ENCODE results near the gene YWHAG. TPM values are rescaled to one million over a fixed set of nuclear protein-coding genes. Genes with fewer than 3 reads are reported as not detected.
"Not testable (repeated sequence)": the region's sequence is repeated elsewhere in the genome, so short reads cannot be mapped to it uniquely, and the experiment has no call there.

Gene YWHAG
- total RNA-seq, 2 experiments from 2014 or later, result 77.9 to 79.3 TPM

DNA sequence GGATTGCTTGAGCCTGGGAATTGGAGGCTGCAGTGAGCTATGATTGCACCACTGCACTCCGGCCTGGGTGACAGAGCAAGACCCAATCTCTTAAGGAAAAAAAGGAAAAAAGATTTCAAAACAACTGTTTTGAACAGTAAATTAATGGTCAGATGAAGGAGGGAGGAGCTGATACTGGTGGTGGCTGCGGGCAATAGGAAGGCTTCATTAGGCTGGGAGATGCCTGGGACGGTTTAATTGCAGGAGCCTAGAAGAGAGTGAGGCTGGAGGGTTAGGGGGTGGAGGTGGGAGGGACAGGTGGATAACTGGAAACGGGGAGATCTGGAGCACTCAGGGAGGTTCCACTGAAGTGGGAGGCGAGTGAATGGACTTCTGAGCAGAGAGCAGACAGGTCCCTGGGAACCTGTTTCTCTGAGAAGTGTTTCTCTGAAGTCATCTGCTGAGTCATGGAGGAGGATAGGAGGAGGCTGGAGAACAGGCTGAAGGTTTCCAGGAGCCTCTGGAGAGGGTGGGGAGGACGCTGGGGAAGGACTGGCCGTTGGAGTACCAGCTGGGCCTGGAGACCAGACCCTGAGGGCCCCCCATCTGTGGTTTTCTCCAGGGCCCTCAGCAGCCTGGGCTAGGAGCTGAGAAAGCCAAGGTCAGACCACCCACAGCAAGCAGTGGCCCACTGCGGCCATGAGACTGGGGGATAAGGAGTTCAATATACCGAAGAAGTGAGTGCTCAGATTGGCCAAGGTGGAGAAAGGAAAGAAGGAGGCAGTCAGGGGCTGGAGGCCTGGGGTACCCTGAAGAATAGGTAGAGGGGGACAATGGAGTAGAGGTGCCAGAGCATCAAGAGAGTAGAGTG is 14.4 kb upstream of the YWHAG start:
- H3K4me1 Mint-ChIP-seq (ENCODE audit: low read depth), result peaks cover 2% of the 10 kb centered on the region

DNA sequence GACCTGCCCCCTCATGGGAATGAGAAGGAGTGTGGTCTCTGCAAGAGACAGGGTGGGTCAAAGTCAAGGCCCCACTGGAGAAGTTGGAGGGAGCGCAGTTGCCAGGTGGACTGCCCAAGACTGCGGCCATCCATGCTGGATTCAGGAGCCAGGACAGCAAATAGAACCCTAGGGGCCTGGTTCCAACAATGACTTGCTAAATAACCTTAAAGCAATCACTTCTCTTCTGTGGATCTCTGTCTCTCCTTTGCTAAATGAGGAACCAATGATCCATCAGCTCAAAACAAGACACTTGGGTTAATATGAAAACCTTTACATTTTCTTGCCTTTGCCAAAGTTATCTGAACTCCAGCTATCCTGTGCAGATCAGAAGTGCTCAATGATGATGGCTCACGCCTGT is 12.6 kb upstream of the YWHAG start:
- DNase-seq (no peak), ATAC-seq (no peak)
- ChIA-PET CTCF (no interaction called here), POLR2A (no interaction called here)
- Mint-ChIP-seq H3K9me3 (ENCODE audit: insufficient read depth) (no peaks in the 10 kb centered on the region), H3K36me3 (ENCODE audit: low read depth) (no peaks in the 10 kb centered on the region), H3K27ac (no peak overlapping the region), H3K4me1 (ENCODE audit: low read depth) (no peaks in the 10 kb centered on the region), H3K27me3 (ENCODE audit: low read depth) (peaks cover 16% of the 10 kb centered on the region), H3K4me3 (no peak overlapping the region)

More for the DNA sequence above, 14.4 kb upstream of the YWHAG start:
- no peak overlapping the region for H3K4me3 Mint-ChIP-seq
- ChIA-PET CTCF (no interaction called here), POLR2A (interaction anchor here (1.3 kb wide), 1 partner anchor 14 kb away, joined by 3 read pairs; the partner anchor contains the start of gene YWHAG)
- no peak for DNase-seq
- peaks cover 17% of the 10 kb centered on the region for H3K27me3 Mint-ChIP-seq (ENCODE audit: low read depth)
- ATAC-seq, result no peak
- H3K27ac Mint-ChIP-seq, result no peak overlapping the region
- H3K36me3 Mint-ChIP-seq (ENCODE audit: low read depth), result no peaks in the 10 kb centered on the region
- H3K9me3 Mint-ChIP-seq (ENCODE audit: insufficient read depth), result no peaks in the 10 kb centered on the region

DNA sequence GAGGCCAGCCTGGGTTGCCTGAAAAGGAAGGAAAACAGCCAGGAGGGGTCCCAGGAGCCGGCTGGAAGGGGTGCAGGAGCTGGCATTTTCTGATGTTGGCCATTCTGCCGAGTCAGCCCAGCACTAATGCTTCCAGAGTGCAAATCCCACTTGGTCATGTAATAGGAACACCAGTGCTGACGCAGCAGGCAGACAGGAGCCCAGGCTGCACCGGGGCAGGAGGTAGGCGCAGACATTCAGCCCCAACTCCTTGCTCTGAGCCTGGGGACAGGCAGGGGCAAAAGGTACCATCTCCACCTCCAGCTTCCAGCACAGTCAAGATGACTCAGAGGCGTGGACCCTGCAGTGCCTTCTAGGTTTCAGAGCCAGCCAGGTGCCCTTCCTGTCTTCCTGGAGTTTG is 10.2 kb upstream of the YWHAG start:
- H3K27me3 Mint-ChIP-seq (ENCODE audit: low read depth), result peaks cover 13% of the 10 kb centered on the region
- peaks cover 12% of the 10 kb centered on the region for H3K4me1 Mint-ChIP-seq (ENCODE audit: low read depth)
- H3K9me3 Mint-ChIP-seq (ENCODE audit: insufficient read depth), result no peaks in the 10 kb centered on the region
- CTCF ChIA-PET, result interaction anchor here (0.9 kb wide), 1 partner anchor 9 kb away, joined by 5 read pairs; no protein-coding TSS in a partner anchor
- DNase-seq (no peak), ATAC-seq (no peak)
- no peaks in the 10 kb centered on the region for H3K36me3 Mint-ChIP-seq (ENCODE audit: low read depth)
- no peak overlapping the region for H3K4me3 Mint-ChIP-seq
- POLR2A ChIA-PET, result no interaction called here
- no peak overlapping the region for H3K27ac Mint-ChIP-seq

DNA sequence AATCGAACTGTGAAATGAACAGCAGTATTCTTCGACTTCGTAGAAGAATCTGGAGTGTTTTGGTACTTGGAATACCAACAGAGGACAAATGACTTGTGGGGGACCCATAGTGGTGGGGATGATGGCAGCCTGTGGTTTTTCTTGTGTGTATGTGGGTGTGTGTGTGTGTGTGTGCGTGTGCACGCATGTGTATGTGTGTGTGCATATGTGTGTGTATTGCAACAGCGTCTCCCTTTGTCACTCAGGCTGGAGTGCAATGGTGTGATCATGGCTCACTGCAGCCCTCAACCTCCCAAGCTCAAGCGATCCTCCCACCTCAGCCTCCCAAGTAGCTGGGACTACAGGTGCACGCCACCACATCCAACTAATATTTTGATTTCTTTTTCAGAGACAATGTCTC is 9.4 kb upstream of the YWHAG start:
- DNase-seq (no peak), ATAC-seq (no peak)
- peaks cover 16% of the 10 kb centered on the region for H3K4me1 Mint-ChIP-seq (ENCODE audit: low read depth)
- no peak overlapping the region for H3K27ac Mint-ChIP-seq
- ChIA-PET CTCF (interaction anchor here (0.9 kb wide), 1 partner anchor 8 kb away, joined by 5 read pairs; no protein-coding TSS in a partner anchor), POLR2A (no interaction called here)
- H3K4me3 Mint-ChIP-seq, result no peak overlapping the region
- no peaks in the 10 kb centered on the region for H3K36me3 Mint-ChIP-seq (ENCODE audit: low read depth)
- H3K27me3 Mint-ChIP-seq (ENCODE audit: low read depth), result peaks cover 12% of the 10 kb centered on the region
- H3K9me3 Mint-ChIP-seq (ENCODE audit: insufficient read depth), result no peaks in the 10 kb centered on the region

DNA sequence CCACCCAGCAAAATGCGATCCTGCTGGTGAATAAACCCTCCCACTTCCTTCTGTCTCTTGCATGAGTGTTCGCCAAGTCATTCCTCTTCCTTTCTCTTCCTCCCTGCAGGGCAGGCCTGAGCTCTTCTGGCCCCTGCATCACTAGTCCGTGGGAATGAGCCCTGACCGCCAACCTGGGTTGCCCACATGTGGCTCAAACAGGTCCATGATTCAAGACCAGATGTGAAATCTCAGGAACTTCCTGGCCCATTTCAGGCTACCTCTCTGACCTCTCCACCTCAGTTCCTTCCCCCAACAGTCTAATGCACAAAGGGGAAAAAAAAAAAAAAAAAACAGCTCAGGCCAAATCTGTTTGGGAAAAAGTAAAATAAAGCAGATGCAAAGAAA is 5.4 kb upstream of the YWHAG start:
- Mint-ChIP-seq H3K4me1 (ENCODE audit: low read depth) (peaks cover 23% of the 10 kb centered on the region), H3K9me3 (ENCODE audit: insufficient read depth) (no peaks in the 10 kb centered on the region), H3K4me3 (peak overlapping the region; percentile 3), H3K27me3 (ENCODE audit: low read depth) (peaks cover 4% of the 10 kb centered on the region), H3K27ac (peak overlapping the region; percentile 81), H3K36me3 (ENCODE audit: low read depth) (no peaks in the 10 kb centered on the region)
- ChIA-PET CTCF (interaction anchor here (1.1 to 1.8 kb wide), 5 partner anchors 14 to 186 kb away, joined by 3 to 6 read pairs (median 3); no protein-coding TSS in a partner anchor), POLR2A (interaction anchor here (0.6 to 1.8 kb wide), 3 partner anchors 20 to 46 kb away, joined by 3 to 11 read pairs (median 3); no protein-coding TSS in a partner anchor)
- DNase-seq, result no peak
- ATAC-seq, result no peak

DNA sequence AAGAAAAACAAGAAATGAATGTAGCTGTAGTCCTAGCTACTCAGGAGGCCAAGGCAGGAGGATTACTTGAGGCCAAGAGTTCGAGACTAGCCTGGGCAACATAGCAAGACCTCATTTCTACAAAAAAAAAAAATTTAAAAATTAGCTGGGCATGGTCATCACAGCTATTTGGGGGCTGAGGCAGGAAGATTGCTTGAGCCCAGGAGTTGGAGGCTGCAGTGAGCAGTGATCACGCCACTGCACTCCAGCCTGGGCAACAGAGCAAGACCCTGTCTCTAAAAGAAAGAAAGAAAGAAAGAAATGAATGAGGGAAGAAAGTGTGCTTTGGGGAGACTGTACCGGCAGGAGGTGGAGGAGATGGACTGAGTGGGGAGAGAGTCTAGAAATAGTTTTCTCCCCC is 5.0 kb upstream of the YWHAG start:
- H3K9me3 Mint-ChIP-seq (ENCODE audit: insufficient read depth); ATAC-seq; H3K36me3 Mint-ChIP-seq (ENCODE audit: low read depth); H3K27me3 Mint-ChIP-seq (ENCODE audit: low read depth); DNase-seq: not testable (repeated sequence)
- peak overlapping the region; percentile 3 for H3K4me3 Mint-ChIP-seq
- H3K4me1 Mint-ChIP-seq (ENCODE audit: low read depth), result peaks cover 23% of the 10 kb centered on the region
- POLR2A ChIA-PET, result interaction anchor here (1.8 kb wide), 1 partner anchor 45 kb away, joined by 11 read pairs; no protein-coding TSS in a partner anchor
- peak overlapping the region; percentile 81 for H3K27ac Mint-ChIP-seq
- CTCF ChIA-PET, result interaction anchor here (1.3 to 1.8 kb wide), 3 partner anchors 14 to 73 kb away, joined by 3 to 6 read pairs (median 3); no protein-coding TSS in a partner anchor

DNA sequence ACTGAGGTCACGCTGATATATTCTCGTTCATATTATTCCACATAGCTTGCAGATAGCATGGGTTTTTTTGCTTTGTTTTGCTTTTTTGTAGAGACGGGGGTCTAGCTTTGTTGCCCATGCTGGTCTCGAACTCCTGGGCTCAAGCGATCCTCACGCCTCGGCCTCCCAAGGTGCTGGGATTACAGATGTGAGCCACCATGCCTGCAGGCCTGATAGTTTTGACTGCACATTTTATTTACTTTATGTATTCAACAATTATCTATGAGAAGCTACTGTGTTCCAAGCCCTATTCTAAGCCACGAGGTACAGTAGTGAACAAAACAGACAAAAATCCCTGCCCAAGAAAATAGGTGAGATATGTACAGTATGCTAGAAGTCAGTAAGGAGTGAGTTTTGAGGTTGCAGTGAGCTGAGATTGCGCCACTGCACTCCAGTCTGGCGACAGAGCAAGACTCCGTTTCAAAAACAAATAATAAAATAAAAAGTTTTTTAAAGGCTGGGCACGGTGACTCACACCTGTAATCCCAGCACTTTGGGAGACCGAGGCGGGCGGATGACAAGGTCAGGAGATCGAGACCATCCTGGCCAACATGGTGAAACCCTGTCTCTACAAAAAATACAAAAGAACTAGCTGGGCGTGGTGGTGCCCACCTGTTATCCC is 1.3 kb upstream of the YWHAG start:
- Mint-ChIP-seq H3K36me3 (ENCODE audit: low read depth) (peaks cover 26% of the 10 kb centered on the region), H3K4me1 (ENCODE audit: low read depth) (peaks cover 45% of the 10 kb centered on the region), H3K27ac (peak overlapping the region; percentile 99), H3K4me3 (peak overlapping the region; percentile 98), H3K27me3 (ENCODE audit: low read depth) (no peaks in the 10 kb centered on the region), H3K9me3 (ENCODE audit: insufficient read depth) (peaks cover 3% of the 10 kb centered on the region)
- no peak for DNase-seq
- ChIA-PET POLR2A (interaction anchor here (0.7 to 3.9 kb wide), 4 partner anchors 27 to 53 kb away, joined by 3 to 55 read pairs (median 8); no protein-coding TSS in a partner anchor), CTCF (interaction anchor here (0.8 to 3.5 kb wide), 8 partner anchors 8 to 182 kb away, joined by 3 to 26 read pairs (median 5); no protein-coding TSS in a partner anchor)
- ATAC-seq, result no peak

DNA sequence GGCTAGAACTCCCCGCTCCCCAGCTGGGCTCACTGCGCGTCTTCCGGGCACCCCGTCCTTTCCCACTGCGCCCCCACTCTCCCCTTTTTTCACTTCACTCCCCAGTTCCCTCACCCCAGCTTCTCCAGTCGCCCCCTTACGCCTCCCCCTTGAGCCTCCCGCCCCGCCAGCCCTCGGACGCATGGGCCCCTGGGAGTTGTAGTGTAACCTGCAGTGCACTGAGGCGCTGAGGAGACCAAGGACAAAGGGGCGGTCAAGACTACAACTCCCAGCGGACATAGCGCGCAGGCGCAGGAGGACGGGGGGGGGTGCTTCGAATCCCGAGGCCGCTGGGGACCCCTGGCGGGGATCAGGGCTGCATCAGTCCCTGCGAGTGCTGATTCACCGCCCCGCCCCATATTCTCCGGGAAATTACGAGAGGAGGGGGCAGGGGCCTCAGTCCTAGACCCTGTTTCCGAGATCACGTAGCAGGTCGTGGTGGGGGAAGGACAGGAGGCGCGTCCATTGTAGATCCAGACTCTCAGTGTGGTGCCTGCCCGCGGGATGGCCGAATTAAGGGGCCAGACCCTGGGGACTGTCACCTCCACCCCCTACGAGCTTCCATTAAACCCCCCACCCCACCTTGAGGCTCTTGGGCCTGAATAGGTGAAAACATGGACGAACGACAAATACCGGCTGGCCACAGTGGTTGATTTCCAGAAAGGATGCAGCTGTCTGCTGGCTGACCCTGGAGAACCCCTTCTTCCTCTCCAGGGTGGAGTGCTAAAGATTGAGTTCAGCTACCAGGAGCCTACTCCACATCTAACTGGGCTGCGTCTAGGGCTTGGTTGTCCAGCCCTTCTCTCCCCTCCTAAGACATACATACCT is 553 bp upstream of the YWHAG start:
- CTCF ChIA-PET, result interaction anchor here (0.8 to 3.5 kb wide), 9 partner anchors 9 to 181 kb away, joined by 3 to 26 read pairs (median 5); no protein-coding TSS in a partner anchor
- POLR2A ChIA-PET, result interaction anchor here (0.7 to 3.9 kb wide), 11 partner anchors 14 to 53 kb away, joined by 3 to 55 read pairs (median 3); no protein-coding TSS in a partner anchor

DNA sequence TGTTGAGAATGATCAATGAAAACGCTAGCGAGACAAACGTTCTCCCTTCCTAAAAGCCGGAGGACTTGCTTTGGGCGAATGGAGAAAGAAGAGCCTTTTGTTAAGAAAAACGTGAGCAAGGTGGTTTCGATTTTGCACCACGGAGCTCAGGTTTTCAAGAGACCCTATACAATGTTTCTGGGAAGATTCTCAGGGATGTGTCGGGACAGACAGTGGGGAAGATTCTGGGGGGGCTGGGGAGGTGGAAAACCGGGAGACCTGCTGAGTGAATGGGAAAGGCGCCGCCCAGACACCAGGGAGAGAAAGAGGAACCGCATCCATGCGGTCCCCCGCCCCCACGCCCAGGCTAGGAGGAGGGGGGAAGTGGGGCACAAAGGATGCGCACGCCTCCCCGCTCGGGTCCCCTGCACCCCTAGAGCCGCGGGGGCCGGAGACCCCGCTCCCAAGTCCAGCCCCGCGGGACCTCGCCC is 745 bp downstream of the YWHAG start:
- CTCF ChIA-PET, result interaction anchor here (0.8 to 3.5 kb wide), 6 partner anchors 21 to 67 kb away, joined by 3 to 26 read pairs (median 3); no protein-coding TSS in a partner anchor
- Mint-ChIP-seq H3K4me3 (peak overlapping the region; percentile 98), H3K27me3 (ENCODE audit: low read depth) (no peaks in the 10 kb centered on the region), H3K36me3 (ENCODE audit: low read depth) (peaks cover 37% of the 10 kb centered on the region), H3K4me1 (ENCODE audit: low read depth) (peaks cover 39% of the 10 kb centered on the region), H3K27ac (peak overlapping the region; percentile 98), H3K9me3 (ENCODE audit: insufficient read depth) (peaks cover 5% of the 10 kb centered on the region)
- POLR2A ChIA-PET, result interaction anchor here (0.6 to 3.9 kb wide), 9 partner anchors 15 to 56 kb away, joined by 3 to 55 read pairs (median 3); partner anchors contain the start of gene HSPB1
- peak; percentile 64 for DNase-seq
- ATAC-seq, result peak; percentile 15

More for the DNA sequence above, 553 bp upstream of the YWHAG start:
- Mint-ChIP-seq H3K4me1 (ENCODE audit: low read depth) (peaks cover 45% of the 10 kb centered on the region), H3K4me3 (peak overlapping the region; percentile 98), H3K36me3 (ENCODE audit: low read depth) (peaks cover 33% of the 10 kb centered on the region), H3K27me3 (ENCODE audit: low read depth) (no peaks in the 10 kb centered on the region), H3K27ac (peak overlapping the region; percentile 99), H3K9me3 (ENCODE audit: insufficient read depth) (peaks cover 5% of the 10 kb centered on the region)
- ATAC-seq, result peak; percentile 96
- peak; percentile 97 for DNase-seq

DNA sequence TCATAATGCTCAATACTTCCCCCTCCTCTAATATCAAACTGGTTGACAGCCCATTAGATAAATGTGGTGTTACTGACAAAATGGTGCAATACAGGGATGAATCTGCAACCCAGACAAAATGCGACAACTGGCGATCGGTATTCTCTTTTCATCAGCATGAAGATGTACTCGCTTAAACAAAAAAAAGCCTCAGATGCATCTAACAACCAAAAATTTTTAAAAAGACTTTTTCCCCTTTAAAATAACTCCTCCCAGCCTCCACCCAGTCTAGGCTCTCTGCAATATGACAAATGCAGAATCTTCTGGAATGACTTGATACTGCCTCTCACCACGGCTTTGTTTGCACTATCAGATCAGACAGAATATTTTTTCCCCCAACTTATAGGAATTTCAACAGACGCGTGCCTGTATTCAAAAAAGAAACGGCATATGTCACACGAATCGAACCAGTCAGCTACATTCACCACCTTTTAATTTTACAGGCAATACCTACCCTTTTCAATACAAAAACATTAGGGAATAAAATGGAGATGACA is 1.2 kb downstream of the YWHAG start:
- Mint-ChIP-seq H3K27me3 (ENCODE audit: low read depth) (no peaks in the 10 kb centered on the region), H3K4me3 (peak overlapping the region; percentile 98), H3K4me1 (ENCODE audit: low read depth) (peaks cover 39% of the 10 kb centered on the region), H3K27ac (peak overlapping the region; percentile 98), H3K36me3 (ENCODE audit: low read depth) (peaks cover 40% of the 10 kb centered on the region), H3K9me3 (ENCODE audit: insufficient read depth) (peaks cover 5% of the 10 kb centered on the region)
- ATAC-seq (no peak), DNase-seq (no peak)
- ChIA-PET CTCF (interaction anchor here (0.8 to 3.5 kb wide), 5 partner anchors 21 to 66 kb away, joined by 3 to 26 read pairs (median 3); no protein-coding TSS in a partner anchor), POLR2A (interaction anchor here (0.6 to 3.9 kb wide), 7 partner anchors 15 to 55 kb away, joined by 3 to 55 read pairs (median 3); partner anchors contain the start of gene HSPB1)

Measured in activated CD8-positive, alpha-beta T cell treated with anti-CD3 and anti-CD28 coated beads, Interleukin-2, amount 10 ng/mL, durations not matched to agents 7 days and 5 days (primary cell).